ENCODE measurements around the gene PLXNA4.

The PLXNA4 gene

GRCh38 chr7:132081686-132082085 lies 494.6 kb downstream of the PLXNA4 start:
- no peak for DNase-seq (ENCODE audit: low read depth)

- DNase-seq (ENCODE audit: low read depth), result no peak
Measured at GRCh38 chr7:132080967-132081668, 495.2 kb downstream of the PLXNA4 start.

DNA sequence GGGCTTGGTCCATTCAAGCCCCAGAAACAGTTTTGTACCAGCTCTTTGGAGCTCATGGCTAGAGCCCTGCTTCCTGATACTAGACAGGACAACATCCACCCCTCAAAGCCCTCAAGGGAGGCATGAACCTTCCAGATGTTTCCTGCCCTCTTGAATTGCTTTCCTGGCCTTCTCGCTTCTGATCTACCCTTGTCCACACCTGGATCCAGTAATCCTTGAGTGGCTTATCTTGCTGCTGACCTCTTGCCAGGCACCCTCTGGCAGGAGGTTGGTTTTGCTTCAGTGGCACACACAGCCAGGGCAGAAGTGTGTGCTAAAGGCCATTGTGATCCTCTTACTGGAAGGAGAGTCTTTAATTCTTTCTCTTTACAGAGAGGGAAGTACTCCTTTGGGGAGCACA lies 495.8 kb downstream of the PLXNA4 start:
- DNase-seq (ENCODE audit: low read depth), result no peak

DNA sequence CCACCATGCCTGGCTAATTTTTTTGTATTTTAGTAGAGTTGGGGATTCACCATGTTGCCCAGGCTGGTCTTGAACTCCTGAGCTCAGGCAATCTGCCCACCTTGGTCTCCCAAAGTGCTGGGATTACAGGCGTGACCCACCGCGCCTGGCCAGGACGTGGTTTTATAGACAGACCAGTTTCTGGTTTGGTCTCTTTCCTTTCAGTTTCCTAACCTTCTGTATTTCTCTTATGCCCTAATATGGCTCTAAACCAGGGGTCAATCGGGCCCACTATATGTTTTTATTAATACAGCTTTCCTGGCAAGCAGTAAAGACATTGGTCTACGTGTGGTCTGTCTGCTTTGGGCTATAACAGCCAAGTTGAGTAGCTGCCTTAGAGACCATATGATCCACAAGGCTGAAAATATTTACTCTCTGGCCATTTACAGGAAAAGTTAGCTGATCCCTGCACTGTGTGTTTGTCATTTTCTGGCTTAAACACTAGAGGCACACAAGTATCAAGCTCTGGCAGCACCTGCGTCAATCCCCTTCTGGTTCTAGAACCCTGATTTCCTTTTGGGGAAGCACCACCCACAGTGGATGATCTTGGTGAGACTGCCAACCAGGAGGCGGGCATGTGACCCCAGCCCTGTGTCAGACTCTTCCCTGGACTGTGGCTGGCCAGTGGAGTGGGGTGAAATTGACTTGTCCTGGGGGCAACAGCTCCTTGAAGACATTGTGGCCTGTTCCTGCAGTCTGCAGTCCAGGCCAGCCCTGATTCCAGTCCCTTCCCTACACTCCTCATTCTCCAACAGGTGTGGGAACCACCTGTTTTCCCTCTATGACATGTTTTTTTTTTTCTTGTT lies 497.2 kb downstream of the PLXNA4 start:
- DNase-seq (ENCODE audit: low read depth), result no peak

- DNase-seq (ENCODE audit: low read depth), result no peak
Measured at GRCh38 chr7:132077971-132078685, 498.1 kb downstream of the PLXNA4 start.

DNA sequence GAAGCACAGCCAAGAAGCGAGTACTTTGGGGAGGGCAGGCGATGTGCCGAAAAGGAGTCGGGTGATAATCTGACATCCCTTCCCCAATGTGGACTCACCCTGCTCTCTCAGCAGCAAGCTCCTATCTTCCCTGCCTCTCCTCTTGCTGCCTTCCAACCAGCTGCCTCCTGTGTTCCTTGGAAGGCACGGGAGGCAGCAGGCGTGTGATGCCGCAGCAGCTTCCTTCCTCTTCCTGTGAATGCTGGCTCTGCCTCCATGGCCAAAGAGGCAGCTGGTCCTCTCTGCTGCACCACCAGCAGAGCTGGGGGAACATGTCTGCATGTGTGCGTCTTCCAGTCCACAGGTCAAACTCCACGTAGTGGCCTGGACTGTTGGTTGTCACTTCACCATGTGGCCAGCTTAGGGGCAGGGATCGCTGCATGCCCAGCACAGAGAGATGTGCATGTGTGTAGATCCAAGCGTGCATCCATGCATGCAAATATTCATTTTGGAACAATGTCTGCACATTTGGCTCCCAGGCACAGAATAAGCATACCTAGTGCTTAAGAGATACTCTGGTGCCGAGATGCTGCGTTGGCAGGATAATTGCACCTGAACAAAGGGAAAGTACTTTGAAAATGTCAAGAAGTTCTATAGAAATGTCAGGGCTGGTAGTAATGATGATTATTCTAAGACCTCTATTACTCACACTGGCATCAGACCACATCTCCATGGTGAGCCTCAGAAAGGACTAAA lies 499.8 kb downstream of the PLXNA4 start:
- DNase-seq (ENCODE audit: low read depth), result no peak

DNA sequence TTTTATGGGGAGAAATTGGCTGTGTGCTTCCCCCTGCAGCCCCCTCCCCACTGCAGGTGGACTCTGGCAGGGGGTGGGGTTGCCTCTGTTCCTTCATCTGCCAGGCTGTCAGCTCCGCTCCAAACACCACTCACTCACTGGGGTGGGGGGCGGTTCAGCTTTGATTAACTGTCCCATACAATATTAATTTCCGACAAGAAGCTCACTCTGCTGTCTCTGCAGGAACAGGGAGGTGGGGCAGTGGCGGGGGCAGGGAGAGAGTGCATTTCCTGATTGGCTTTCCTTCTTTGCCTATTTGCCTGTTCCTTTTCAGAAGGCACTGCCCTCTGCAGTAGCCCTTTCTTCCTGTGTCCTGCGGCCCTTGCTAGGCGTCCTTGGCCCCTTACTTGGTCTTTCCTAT lies 500.8 kb downstream of the PLXNA4 start:
- no peak for DNase-seq (ENCODE audit: low read depth)

DNA sequence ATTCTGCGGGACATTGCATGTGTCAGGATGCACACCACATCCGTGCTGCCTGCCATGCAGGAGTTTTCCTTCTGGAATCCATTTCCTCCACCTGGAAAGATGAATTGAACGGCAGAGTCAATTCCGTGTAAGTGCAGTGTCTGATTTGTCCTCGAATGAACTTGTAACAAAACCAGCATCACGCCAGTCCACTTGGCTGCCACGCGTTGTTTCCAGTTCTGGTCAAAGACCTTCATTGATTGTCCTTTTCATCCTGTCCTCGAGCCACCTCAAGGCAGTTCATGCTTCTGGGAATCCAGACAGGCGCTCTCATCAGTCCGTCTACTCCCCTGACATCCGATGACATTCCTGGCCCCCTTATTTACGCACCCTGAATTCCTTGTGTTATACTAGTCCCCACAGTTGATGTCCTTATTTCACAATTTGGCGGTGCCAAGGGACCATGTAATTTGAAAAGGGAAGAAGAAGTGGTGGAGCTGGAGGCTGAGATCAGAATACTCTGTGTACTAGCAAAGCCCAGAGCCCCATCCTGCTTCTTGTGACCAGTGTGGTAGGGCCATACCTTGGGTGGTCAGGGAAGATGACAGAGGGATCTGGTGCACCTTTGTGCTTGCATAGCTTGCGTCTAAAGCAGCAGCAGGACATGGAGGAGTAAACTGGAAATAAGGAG lies 502.2 kb downstream of the PLXNA4 start:
- no peak for DNase-seq (ENCODE audit: low read depth)
